GM12878 (cell line): ENCODE measurements around the gene SUSD6. TPM values are rescaled to one million over a fixed set of nuclear protein-coding genes. Genes with fewer than 3 reads are reported as not detected.

Experiments
- ATAC-seq: fragments of 200-7000 bp; cut with Tn5 transposase; 3 replicates; pipeline ENCODE4 v1.9.1; 2020; ENCODE audit warnings: mild to moderate bottlenecking, moderate library complexity
- BruUV-seq: library from RNA; stranded (reverse); fragments of 400-500 nt; replicated peaks from 2 replicates; lab custom pipeline; 2021; lab: Mats Ljungman, UMichigan
- CTCF ChIA-PET: fragments of 300-600 bp; sonication (Branson Sonifier 250); formaldehyde crosslinking; extraction: SDS; loops from one replicate; lab custom pipeline; 2021; ENCODE audit warnings: inconsistent platforms; lab: Yijun Ruan, JAX
- POLR2A ChIA-PET: fragments of 350-600 bp; formaldehyde crosslinking; extraction: SDS; loops from one replicate; lab custom pipeline; 2021; ENCODE audit warnings: inconsistent platforms; lab: Charles Lee
- RAD21 ChIA-PET: fragments of 300-600 bp; sonication (Branson Sonifier 250); formaldehyde crosslinking; loops from one replicate; lab custom pipeline; 2023; ENCODE audit warnings: antibody characterized with exemption; ENCODE audit not compliant: unreplicated experiment; lab: Charles Lee
- SMC1A ChIA-PET: fragments of 300-600 bp; sonication (Branson Sonifier 250); formaldehyde crosslinking; loops from one replicate; lab custom pipeline; 2023; ENCODE audit not compliant: unreplicated experiment, uncharacterized antibody; lab: Charles Lee
- DNase-seq: peaks from one replicate; pipeline ENCODE4 v3.0.0-alpha.2; 2011; ENCODE audit warnings: low read depth, low spot score
- FAIRE-seq: peaks from 3 replicates; lab custom pipeline; 2011; peaks lifted over from hg19 to GRCh38; lab: Jason Lieb, UNC
- H2AFZ ChIP-seq: 2 replicates; pipeline ENCODE4 v1.6.0; 2011; ENCODE audit warnings: low read depth, low read length, control low read depth; ENCODE audit not compliant: control insufficient read depth
- H3K27ac ChIP-seq: 2 replicates; pipeline ENCODE4 v1.5.1; 2011; ENCODE audit warnings: control low read depth; ENCODE audit not compliant: control insufficient read depth, insufficient read depth
- H3K27me3 ChIP-seq, 2 experiments: replicated peaks in 1 of 2; 2 replicates each; pipeline versions ENCODE4 v1.6.0 to v1.6.1; 2011; ENCODE audit warnings: low read length in 1 of 2; ENCODE audit not compliant: control insufficient read depth in 2 of 2, insufficient read depth in 2 of 2
- H3K36me3 ChIP-seq, 2 experiments: 2 replicates each; pipeline ENCODE4 v1.5.1; 2011; ENCODE audit warnings: low read length in 1 of 2; ENCODE audit not compliant: control insufficient read depth in 2 of 2, insufficient read depth in 2 of 2
- H3K4me1 ChIP-seq: 2 replicates; pipeline ENCODE4 v1.6.1; 2011; ENCODE audit warnings: mild to moderate bottlenecking, low read length, moderate library complexity, mixed read lengths; ENCODE audit not compliant: control insufficient read depth, insufficient read depth
- H3K4me2 ChIP-seq: 2 replicates; pipeline ENCODE4 v1.6.0; 2011; ENCODE audit warnings: control low read depth; ENCODE audit not compliant: control insufficient read depth, insufficient read depth
- H3K4me3 ChIP-seq: fragments of 200-600 bp; sonication (generic); 2 replicates; pipeline ENCODE4 v1.5.1; 2016
- H3K79me2 ChIP-seq: 2 replicates; pipeline ENCODE4 v1.6.0; 2011; ENCODE audit warnings: low read length; ENCODE audit not compliant: control insufficient read depth, insufficient read depth
- H3K9ac ChIP-seq: 2 replicates; pipeline ENCODE4 v1.8.0; 2011; ENCODE audit warnings: low read length, control low read depth, mixed read lengths; ENCODE audit not compliant: control insufficient read depth, insufficient read depth
- H3K9me3 ChIP-seq: replicated peaks from 3 replicates; pipeline ENCODE4 v1.5.1; 2011; ENCODE audit warnings: mild to moderate bottlenecking, low read length; ENCODE audit not compliant: control insufficient read depth, insufficient read depth
- H4K20me1 ChIP-seq: 2 replicates; pipeline ENCODE4 v1.6.0; 2011; ENCODE audit not compliant: control insufficient read depth, insufficient read depth
- HDGF ChIP-seq: fragments of 450-650 bp; IDR thresholded peaks from 2 replicates; pipeline ENCODE4 v1.6.1; 2016; ENCODE audit warnings: antibody characterized with exemption
- IKZF2 ChIP-seq, 2 experiments: fragments of 450-650 bp; IDR thresholded peaks; 2 replicates each; pipeline ENCODE4 v1.6.1; 2017; ENCODE audit warnings: mild to moderate bottlenecking in 2 of 2, moderate library complexity in 2 of 2
- NBN ChIP-seq: fragments of 450-650 bp; IDR thresholded peaks from 2 replicates; pipeline ENCODE4 v1.6.1; 2016
- PRDM15 ChIP-seq: fragments of 450-650 bp; formaldehyde crosslinking; IDR thresholded peaks from 2 replicates; pipeline ENCODE4 v1.4.0; 2020; ENCODE audit warnings: mild to moderate bottlenecking, moderate library complexity
- RAD51 ChIP-seq: fragments of 450-650 bp; IDR thresholded peaks from 2 replicates; pipeline ENCODE4 v1.6.1; 2016; ENCODE audit warnings: moderate library complexity, mild to moderate bottlenecking, inconsistent platforms
- RUNX3 ChIP-seq: IDR thresholded peaks from 2 replicates; pipeline ENCODE4 v1.6.1; 2012; ENCODE audit warnings: low read length, inconsistent platforms
- WGBS: methylation state at CpG from one replicate; pipeline ENCODE4 v1.1.6; 2016; ENCODE audit warnings: low lambda C conversion rate; ENCODE audit not compliant: insufficient replicate concordance, insufficient coverage; ENCODE audit errors: missing lambda C conversion rate; 5-methylcytosine and 5-hydroxymethylcytosine counted together
- in situ Hi-C: fragments of 300-500 bp; cut with MboI; formaldehyde crosslinking; loops from 9 replicates; pipeline ENCODE4 v1.14.3; 2018; ENCODE audit warnings: mixed read lengths
- intact Hi-C: fragments of 100-400 bp; cut with micrococcal nuclease; formaldehyde crosslinking; loops from one replicate; pipeline ENCODE4 v1.14.2; 2022; ENCODE audit not compliant: unreplicated experiment
- polyA plus RNA-seq, 11 experiments: library from polyadenylated mRNA; depleted of rRNA in 4 of 11; unstranded in 6 of 11; stranded (reverse) in 5 of 11; fragments of >200 nt; fragmentation: Nextera tagmentation in 4 of 11; fragmentation: Illumina TruSeq in 1 of 11; extraction: Ambion mirVana in 4 of 11; extraction: Trizol in 1 of 11; gene quantifications; 1 replicate in 1 of 11; 2 replicates in 10 of 11; pipeline versions ENCODE4 v1.2.1 to v1.2.3, GENCODE V29; 2011 to 2016; ENCODE audit warnings: inconsistent platforms in 2 of 11, missing spikeins in 2 of 11, low read depth in 1 of 11
- total RNA-seq, 4 experiments: library from RNA; depleted of rRNA in 3 of 4; stranded (reverse); fragments of >200 nt in 3 of 4; fragmentation: Illumina TruSeq in 1 of 4; extraction: Trizol in 1 of 4; gene quantifications; 2 replicates each; pipeline versions ENCODE4 v1.2.1 to v1.2.3, GENCODE V29; 2013 to 2021

SUSD6 gene
- total and polyA plus RNA-seq, 10 of the 15 experiments (the other 5 are each of a cell fraction or from before 2014, with no cell fraction given) = 6.6 to 39.8 (median 20.2) TPM

- BruUV-seq = no TSS peak
- FAIRE-seq (no peak), DNase-seq (no peak), ATAC-seq (peak; percentile 41)
- POLR2A ChIA-PET = interaction anchor here (0.7 to 1.3 kb wide), 4 partner anchors 19 to 114 kb away, joined by 3 to 5 read pairs (median 3); no protein-coding TSS in a partner anchor
- SMC1A ChIA-PET = interaction anchor here (0.7 to 7.4 kb wide), 21 partner anchors 9 to 186 kb away, joined by 3 to 85 read pairs (median 5); partner anchors contain the start of gene SRSF5
- H3K79me2 ChIP-seq = peaks cover 3% of the 10 kb centered on the region
- 0 out of 2 replicates have a peak, but pooled peaks have one; percentile 22 for TF ChIP-seq NBN
- no peak for TF ChIP-seq IKZF2 (IDR thresholded peaks at IDR 0.05)
- TF ChIP-seq RUNX3 = peak; percentile 30; the same call in 1 of the 2 replicates
- H3K4me1 ChIP-seq = peaks cover 8% of the 10 kb centered on the region
- in situ Hi-C loops (loop anchor here (5.0 kb wide), 1 partner anchor 122 kb away; no protein-coding TSS in a partner anchor), intact Hi-C loops (no loop called here)
- H3K4me3 ChIP-seq = no peak overlapping the region
- H4K20me1 ChIP-seq = no peaks in the 10 kb centered on the region
- H2AFZ ChIP-seq = no peak overlapping the region
- H3K9ac ChIP-seq = no peak overlapping the region
- H3K27ac ChIP-seq = no peak overlapping the region
- RAD21 ChIA-PET = interaction anchor here (0.7 to 3.7 kb wide), 16 partner anchors 11 to 125 kb away, joined by 3 to 38 read pairs (median 8); no protein-coding TSS in a partner anchor
- H3K36me3 ChIP-seq = no peaks in the 10 kb centered on the region
- no peak overlapping the region for H3K4me2 ChIP-seq
- CTCF ChIA-PET = interaction anchor here (1.1 to 5.4 kb wide), 19 partner anchors 8 to 212 kb away, joined by 3 to 90 read pairs (median 6); no protein-coding TSS in a partner anchor
- no peaks in the 10 kb centered on the region for H3K9me3 ChIP-seq
- H3K27me3 ChIP-seq = no peaks in the 10 kb centered on the region
These were observed 5.7 kb upstream of the SUSD6 start for GRCh38 chr14:69605738-69606137.

- 93% methylated on average over 5 of the region's 5 CpGs for WGBS
- Histone ChIP-seq H3K9me3 (no peaks in the 10 kb centered on the region), H3K27ac (no peak overlapping the region), H3K4me1 (peaks cover 10% of the 10 kb centered on the region), H3K4me2 (no peak overlapping the region), H2AFZ (no peak overlapping the region), H3K4me3 (no peak overlapping the region), H3K36me3 (no peaks in the 10 kb centered on the region), H3K79me2 (peaks cover 7% of the 10 kb centered on the region), H3K27me3 (no peaks in the 10 kb centered on the region), H3K9ac (no peak overlapping the region), H4K20me1 (no peaks in the 10 kb centered on the region)
- FAIRE-seq (no peak), ATAC-seq (no peak), DNase-seq (no peak)
- in situ Hi-C loops = loop anchor here (5.0 kb wide), 1 partner anchor 121 kb away; no protein-coding TSS in a partner anchor
- POLR2A ChIA-PET = interaction anchor here (1.3 kb wide), 1 partner anchor 23 kb away, joined by 5 read pairs; no protein-coding TSS in a partner anchor
- BruUV-seq = no TSS peak
- RAD21 ChIA-PET = interaction anchor here (0.7 to 3.7 kb wide), 11 partner anchors 13 to 124 kb away, joined by 3 to 38 read pairs (median 12); no protein-coding TSS in a partner anchor
- intact Hi-C loops = no loop called here
- CTCF ChIA-PET = interaction anchor here (1.1 to 5.4 kb wide), 12 partner anchors 8 to 212 kb away, joined by 3 to 90 read pairs (median 6); no protein-coding TSS in a partner anchor
- SMC1A ChIA-PET = interaction anchor here (0.7 to 7.4 kb wide), 15 partner anchors 18 to 422 kb away, joined by 3 to 85 read pairs (median 5); no protein-coding TSS in a partner anchor
- TF ChIP-seq RAD51 (no peak), HDGF (no peak), PRDM15 (CRISPR knock-in tag) (no peak)
These were observed 4.9 kb upstream of the SUSD6 start for GRCh38 chr14:69606258-69607184.
